GM15510 (cell line): ENCODE data around the gene SBK2.

Experiments
- POLR2A ChIP-seq: IDR thresholded peaks from 3 replicates; pipeline ENCODE4 v1.6.1; 2011; ENCODE audit warnings: borderline replicate concordance; ENCODE audit not compliant: insufficient read length; ENCODE audit errors: extremely low read depth

Gene SBK2

GRCh38 chr19:55495646-55496349 is 41.1 kb downstream of the SBK2 start:
- no peak for TF ChIP-seq POLR2A

- no peak for TF ChIP-seq POLR2A
Measured at GRCh38 chr19:55494172-55494761, 42.7 kb downstream of the SBK2 start.

GRCh38 chr19:55493645-55494171 is 43.2 kb downstream of the SBK2 start:
- TF ChIP-seq POLR2A, result no peak

GRCh38 chr19:55493052-55493644 is 43.8 kb downstream of the SBK2 start:
- no peak for TF ChIP-seq POLR2A

GRCh38 chr19:55492362-55492944 is 44.5 kb downstream of the SBK2 start:
- TF ChIP-seq POLR2A, result no peak

GRCh38 chr19:55491546-55492360 is 45.2 kb downstream of the SBK2 start:
- TF ChIP-seq POLR2A, result no peak

- TF ChIP-seq POLR2A, result no peak
Measured at GRCh38 chr19:55490478-55491432, 46.2 kb downstream of the SBK2 start.

- TF ChIP-seq POLR2A, result no peak
Measured at GRCh38 chr19:55489711-55490477, 47.0 kb downstream of the SBK2 start.

- TF ChIP-seq POLR2A, result no peak
Measured at GRCh38 chr19:55488986-55489710, 47.8 kb downstream of the SBK2 start.

- TF ChIP-seq POLR2A, result no peak
Measured at GRCh38 chr19:55487924-55488687, 48.8 kb downstream of the SBK2 start, which contains the start of gene SSC5D. Gene SSC5D, plus strand, starts transcription at chr19:55488436. Its CDS starts 154 bp downstream, at chr19:55488590.
